Measurements from ENCODE around the gene PRKCB. TPM values are rescaled to one million over a fixed set of nuclear protein-coding genes. Genes with fewer than 3 reads are reported as not detected.

Gene PRKCB
- total RNA-seq, 4 donors from 2014 or later = 2.0 to 8.6 (median 4.0) TPM

DNA sequence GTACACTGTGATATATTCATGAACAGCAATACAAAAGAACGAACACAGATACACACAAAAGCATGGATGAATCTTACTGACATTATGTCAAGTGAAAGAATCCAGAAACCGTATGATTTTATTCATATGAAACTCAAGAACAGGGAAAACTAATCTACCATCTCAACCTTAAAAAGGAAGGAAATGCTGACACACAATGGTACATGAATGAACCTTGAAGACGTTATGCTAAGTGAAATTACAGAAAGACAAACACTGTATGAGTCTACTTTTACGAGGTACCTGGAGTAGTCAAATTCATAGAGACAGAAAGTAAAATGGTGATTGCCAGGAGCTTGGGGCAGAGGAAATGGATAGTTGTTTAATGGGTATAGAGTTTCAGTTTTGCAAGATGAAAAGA is 8.7 kb upstream of the PRKCB start:
- DNase-seq = no peak
- TF ChIP-seq, protein P1, sequence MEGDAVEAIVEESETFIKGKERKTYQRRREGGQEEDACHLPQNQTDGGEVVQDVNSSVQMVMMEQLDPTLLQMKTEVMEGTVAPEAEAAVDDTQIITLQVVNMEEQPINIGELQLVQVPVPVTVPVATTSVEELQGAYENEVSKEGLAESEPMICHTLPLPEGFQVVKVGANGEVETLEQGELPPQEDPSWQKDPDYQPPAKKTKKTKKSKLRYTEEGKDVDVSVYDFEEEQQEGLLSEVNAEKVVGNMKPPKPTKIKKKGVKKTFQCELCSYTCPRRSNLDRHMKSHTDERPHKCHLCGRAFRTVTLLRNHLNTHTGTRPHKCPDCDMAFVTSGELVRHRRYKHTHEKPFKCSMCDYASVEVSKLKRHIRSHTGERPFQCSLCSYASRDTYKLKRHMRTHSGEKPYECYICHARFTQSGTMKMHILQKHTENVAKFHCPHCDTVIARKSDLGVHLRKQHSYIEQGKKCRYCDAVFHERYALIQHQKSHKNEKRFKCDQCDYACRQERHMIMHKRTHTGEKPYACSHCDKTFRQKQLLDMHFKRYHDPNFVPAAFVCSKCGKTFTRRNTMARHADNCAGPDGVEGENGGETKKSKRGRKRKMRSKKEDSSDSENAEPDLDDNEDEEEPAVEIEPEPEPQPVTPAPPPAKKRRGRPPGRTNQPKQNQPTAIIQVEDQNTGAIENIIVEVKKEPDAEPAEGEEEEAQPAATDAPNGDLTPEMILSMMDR (IDR thresholded peaks at IDR 0.05) = no peak
- TF ChIP-seq POLR2A (IDR thresholded peaks at IDR 0.05) = no peak
- no peaks in the 10 kb centered on the region for H3K36me3 ChIP-seq
- H3K9me3 ChIP-seq = no peaks in the 10 kb centered on the region
- no peak overlapping the region for H3K27ac ChIP-seq
- no peaks in the 10 kb centered on the region for H3K27me3 ChIP-seq
- no peak overlapping the region for H3K4me3 ChIP-seq (replicated peaks in 1 of 3)
- peaks cover 0 to 6% of the 10 kb centered on the region in 2 donors for H3K4me1 ChIP-seq
- WGBS, 2 donors = 64 to 74% methylated on average over 4 of the region's 4 CpGs
- intact Hi-C loops (cut with DNase I) = no loop called here

DNA sequence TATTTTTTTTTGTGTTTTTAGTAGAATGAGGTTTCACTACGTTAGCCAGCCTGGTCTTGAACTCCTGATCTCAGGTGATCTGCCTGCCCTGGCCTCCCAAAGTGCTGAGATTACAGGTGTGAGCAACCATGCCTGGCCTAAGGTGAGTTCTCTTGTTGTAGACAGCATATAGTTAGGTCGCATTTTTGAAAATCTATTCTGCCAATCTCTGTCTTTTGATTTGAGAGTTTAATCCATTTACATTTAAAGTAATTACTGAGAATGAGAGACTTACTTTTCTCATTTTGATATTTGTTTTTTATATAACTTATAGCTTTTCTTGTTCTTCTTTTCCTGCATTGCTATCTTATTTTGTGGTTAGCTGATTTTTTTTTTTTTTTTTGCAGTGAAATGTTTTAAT is 6.3 kb upstream of the PRKCB start:
- no peak for DNase-seq
- H3K4me3 ChIP-seq (replicated peaks in 1 of 3) = no peak overlapping the region
- H3K9me3 ChIP-seq = no peaks in the 10 kb centered on the region
- no peaks in the 10 kb centered on the region for H3K27me3 ChIP-seq
- peaks cover 0 to 8% of the 10 kb centered on the region in 2 donors for H3K4me1 ChIP-seq
- H3K27ac ChIP-seq = no peak overlapping the region
- no peak for TF ChIP-seq POLR2A (IDR thresholded peaks at IDR 0.05)
- TF ChIP-seq, protein P1 (IDR thresholded peaks at IDR 0.05) = no peak
- WGBS, 2 donors = 81 to 86% methylated on average over 2 of the region's 2 CpGs
- no peaks in the 10 kb centered on the region for H3K36me3 ChIP-seq
- intact Hi-C loops (cut with DNase I) = no loop called here

DNA sequence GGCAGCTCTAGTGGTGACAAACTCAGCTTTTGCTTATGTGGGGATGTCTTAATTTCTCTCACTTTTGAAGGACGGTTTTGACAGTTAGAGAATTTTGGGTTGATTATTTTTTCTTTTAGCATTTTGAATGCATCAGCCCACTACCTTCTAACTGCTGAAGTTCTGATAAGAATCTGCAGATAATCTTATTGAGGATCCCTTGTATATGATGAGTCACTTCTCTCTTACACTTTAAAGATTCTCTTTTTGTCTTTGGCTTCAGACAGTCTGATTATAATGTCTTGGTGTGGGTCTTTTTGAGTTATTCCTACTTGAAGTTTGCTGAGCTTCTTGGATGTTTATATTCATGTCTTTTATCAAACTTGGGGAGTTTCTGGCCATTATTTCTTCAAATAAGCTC is 5.5 kb upstream of the PRKCB start:
- no peak overlapping the region for H3K4me3 ChIP-seq (replicated peaks in 1 of 3)

DNA sequence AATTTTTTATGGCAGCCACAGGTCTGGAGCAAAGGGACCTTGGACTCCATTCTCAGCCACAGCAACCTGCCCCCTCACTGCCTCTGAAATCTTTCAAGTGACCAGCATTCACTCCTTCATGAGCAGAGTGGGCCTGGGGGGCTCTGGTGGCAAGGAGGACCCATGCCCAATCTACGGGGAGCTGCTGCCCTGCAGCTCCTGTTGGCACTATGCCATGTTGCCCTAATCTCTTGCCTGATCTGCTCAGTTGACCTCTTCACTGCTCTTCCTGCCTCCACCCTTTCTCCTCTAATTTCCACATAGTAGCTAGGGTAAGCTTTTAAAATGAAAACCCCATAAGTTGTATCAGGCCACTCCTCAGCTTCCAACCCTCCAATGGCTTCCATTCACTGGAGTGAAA is 2.9 kb upstream of the PRKCB start:
- 54 to 82% methylated on average over 1 of the region's 1 CpG for WGBS, 2 donors
- no peaks in the 10 kb centered on the region for H3K36me3 ChIP-seq
- H3K27me3 ChIP-seq = no peaks in the 10 kb centered on the region
- no peak for TF ChIP-seq POLR2A (IDR thresholded peaks at IDR 0.05)
- TF ChIP-seq, protein P1 (IDR thresholded peaks at IDR 0.05) = no peak
- peaks cover 0 to 24% of the 10 kb centered on the region in 2 donors for H3K4me1 ChIP-seq
- no peaks in the 10 kb centered on the region for H3K9me3 ChIP-seq
- intact Hi-C loops (cut with DNase I) = no loop called here
- H3K27ac ChIP-seq = no peak overlapping the region
- DNase-seq = no peak
- H3K4me3 ChIP-seq (replicated peaks in 1 of 3) = no peak overlapping the region

More for the DNA sequence above, 5.5 kb upstream of the PRKCB start:
- Histone ChIP-seq H3K27ac (no peak overlapping the region), H3K9me3 (no peaks in the 10 kb centered on the region), H3K27me3 (no peaks in the 10 kb centered on the region), H3K4me1 (peaks cover 0 to 14% of the 10 kb centered on the region in 2 donors), H3K36me3 (no peaks in the 10 kb centered on the region)
- TF ChIP-seq POLR2A (IDR thresholded peaks at IDR 0.05) = no peak
- TF ChIP-seq, protein P1 (IDR thresholded peaks at IDR 0.05) = no peak
- WGBS, 2 donors = 0 to 2% methylated on average over 1 of the region's 1 CpG
- no peak for DNase-seq
- intact Hi-C loops (cut with DNase I) = no loop called here

DNA sequence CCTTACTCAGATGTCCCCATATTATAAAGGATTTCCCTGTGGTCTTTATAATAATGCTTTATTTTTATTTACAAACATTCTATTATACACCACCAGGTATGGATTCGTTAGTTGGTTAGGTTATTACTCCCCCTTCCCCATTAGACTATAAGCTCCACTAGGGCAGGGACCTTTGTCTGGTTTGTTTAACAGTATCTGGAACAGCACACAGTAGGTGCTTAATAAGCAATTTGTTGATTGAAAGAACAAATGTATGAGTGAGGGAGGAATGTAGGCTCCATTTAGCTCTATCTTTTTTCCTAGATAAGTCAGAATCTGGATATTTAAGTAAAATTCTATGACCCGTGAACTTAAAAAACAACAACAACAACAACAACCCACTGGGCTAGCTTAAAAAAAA is 2.3 kb upstream of the PRKCB start:
- Histone ChIP-seq H3K27ac (no peak overlapping the region), H3K4me3 (replicated peaks in 1 of 3) (no peak overlapping the region), H3K4me1 (peaks cover 0 to 24% of the 10 kb centered on the region in 2 donors), H3K36me3 (no peaks in the 10 kb centered on the region), H3K9me3 (no peaks in the 10 kb centered on the region), H3K27me3 (no peaks in the 10 kb centered on the region)
- no peak for TF ChIP-seq POLR2A (IDR thresholded peaks at IDR 0.05)
- TF ChIP-seq, protein P1 (IDR thresholded peaks at IDR 0.05) = no peak
- no peak for DNase-seq
- 83 to 86% methylated on average over 2 of the region's 2 CpGs for WGBS, 2 donors
- intact Hi-C loops (cut with DNase I) = no loop called here

All from thyroid gland (tissue), 4 donors.